HepG2 (cell line): ENCODE data around the gene NANOS1. TPM values are rescaled to one million over a fixed set of nuclear protein-coding genes. Genes with fewer than 3 reads are reported as not detected.
A peak's percentile ranks its signal among the peaks of the same experiment; 100 is the strongest.

Source experiments
- ATAC-seq: fragments of 200-7000 bp; cut with Tn5 transposase; 3 replicates; pipeline ENCODE4 v1.9.1; 2020; ENCODE audit warnings: mild to moderate bottlenecking, moderate library complexity
- BruUV-seq: library from RNA; stranded (reverse); fragments of 400-500 nt; replicated peaks from 2 replicates; lab custom pipeline; 2021; lab: Mats Ljungman, UMichigan
- CTCF ChIA-PET: fragments of 300-600 bp; formaldehyde crosslinking; extraction: SDS; loops from one replicate; lab custom pipeline; 2021; ENCODE audit warnings: low total read pairs, inconsistent platforms, low intra/inter-chr PET ratio; lab: Yijun Ruan, JAX
- POLR2A ChIA-PET: fragments of 350-600 bp; sonication (Branson Sonifier 250); formaldehyde crosslinking; loops from one replicate; lab custom pipeline; 2020; ENCODE audit warnings: antibody characterized with exemption, inconsistent platforms; lab: Yijun Ruan, JAX
- DNase-seq: peaks from one replicate; pipeline ENCODE4 v3.0.0-alpha.2; 2015; ENCODE audit warnings: low spot score
- FAIRE-seq: peaks from 3 replicates; lab custom pipeline; 2011; peaks lifted over from hg19 to GRCh38; lab: Jason Lieb, UNC
- H2AFZ ChIP-seq: one replicate; pipeline ENCODE4 v1.6.1; 2011; ENCODE audit warnings: low read length, inconsistent platforms
- H3K27ac ChIP-seq: fragments of 300-600 bp; 3 replicates; pipeline ENCODE4 v1.8.0; 2011; ENCODE audit warnings: mixed run types, mild to moderate bottlenecking, mixed read lengths, low read length, inconsistent platforms; ENCODE audit not compliant: insufficient read depth; ENCODE audit errors: extremely low read length
- H3K27me3 ChIP-seq, 2 experiments: fragments of 200-600 bp in 1 of 2; 2 replicates in 1 of 2; 3 replicates in 1 of 2; pipeline versions ENCODE4 v1.6.0 to v1.8.0; 2011; ENCODE audit warnings: low read length in 2 of 2, mild to moderate bottlenecking in 2 of 2, moderate library complexity in 2 of 2, inconsistent platforms in 1 of 2; ENCODE audit not compliant: insufficient read depth in 2 of 2, control insufficient read depth in 1 of 2
- H3K36me3 ChIP-seq, 2 experiments: fragments of 200-600 bp in 1 of 2; replicated peaks in 1 of 2; 2 replicates in 1 of 2; 3 replicates in 1 of 2; pipeline versions ENCODE4 v1.5.1 to v1.8.0; 2011; ENCODE audit warnings: low read length in 2 of 2, inconsistent platforms in 1 of 2; ENCODE audit not compliant: insufficient read depth in 2 of 2, control insufficient read depth in 1 of 2
- H3K4me1 ChIP-seq: 2 replicates; pipeline ENCODE4 v1.5.1; 2012; ENCODE audit warnings: low read length, inconsistent platforms; ENCODE audit not compliant: insufficient read depth
- H3K4me2 ChIP-seq: 2 replicates; pipeline ENCODE4 v1.6.0; 2011; ENCODE audit warnings: low read depth, low read length, inconsistent platforms
- H3K4me3 ChIP-seq, 3 experiments: fragments of 200-600 bp in 1 of 3; sonication (generic), shearing (Covaris generic) in 1 of 3; replicated peaks in 1 of 3; 2 replicates each; pipeline ENCODE4 v1.5.1; 2011 to 2016; ENCODE audit warnings: low read length in 3 of 3, inconsistent platforms in 2 of 3, low read depth in 2 of 3, mild to moderate bottlenecking in 2 of 3, control low read depth in 1 of 3, mixed read lengths in 1 of 3; ENCODE audit not compliant: insufficient read depth in 1 of 3
- H3K79me2 ChIP-seq: one replicate; pipeline ENCODE4 v1.6.1; 2011; ENCODE audit warnings: low read length, inconsistent platforms; ENCODE audit not compliant: insufficient read depth
- H3K9ac ChIP-seq: 2 replicates; pipeline ENCODE4 v1.6.0; 2011; ENCODE audit warnings: mild to moderate bottlenecking, low read depth, low read length, inconsistent platforms; ENCODE audit not compliant: insufficient read depth
- H3K9me3 ChIP-seq: 2 replicates; pipeline ENCODE4 v1.5.1; 2012; ENCODE audit warnings: mild to moderate bottlenecking, low read length
- H4K20me1 ChIP-seq: 2 replicates; pipeline ENCODE4 v1.6.0; 2011; ENCODE audit warnings: inconsistent platforms, mild to moderate bottlenecking, low read length, moderate library complexity; ENCODE audit not compliant: insufficient read depth
- CREB1 ChIP-seq, 2 experiments: fragments of 450-650 bp in 1 of 2; IDR thresholded peaks; 2 replicates each; pipeline ENCODE4 v1.6.1; 2016 to 2017; ENCODE audit warnings: control low read depth in 1 of 2, mild to moderate bottlenecking in 1 of 2, missing compliant biosample characterization in 1 of 2, missing genetic modification characterization in 1 of 2
- ESRRA ChIP-seq: sonication (generic); formaldehyde crosslinking; IDR thresholded peaks from 2 replicates; pipeline ENCODE4 v1.5.1; 2020; ENCODE audit warnings: mild to moderate bottlenecking, low read depth, missing genetic modification reagents
- GATA4 ChIP-seq: sonication (generic); IDR thresholded peaks from 2 replicates; pipeline ENCODE4 v1.6.1; 2016; ENCODE audit warnings: antibody characterized with exemption, low read depth, borderline replicate concordance
- LCORL ChIP-seq, 2 experiments: fragments of 450-650 bp in 1 of 2; sonication (generic) in 1 of 2; formaldehyde crosslinking in 1 of 2; IDR thresholded peaks; 2 replicates each; pipeline versions ENCODE4 v1.5.0 to v1.6.1; 2017 to 2020; ENCODE audit warnings: antibody characterized with exemption in 1 of 2, missing genetic modification reagents in 1 of 2
- MAF1 ChIP-seq: sonication (generic); formaldehyde crosslinking; IDR thresholded peaks from 2 replicates; pipeline ENCODE4 v1.5.0; 2020; ENCODE audit warnings: missing genetic modification reagents, borderline replicate concordance
- SAP130 ChIP-seq: IDR thresholded peaks from 2 replicates; pipeline ENCODE4 v1.6.1; 2016; ENCODE audit warnings: low read depth
- STAT5B ChIP-seq: sonication (generic); formaldehyde crosslinking; IDR thresholded peaks from 2 replicates; pipeline ENCODE4 v1.4.0; 2020; ENCODE audit warnings: missing genetic modification reagents
- TBX3 ChIP-seq: fragments of 450-650 bp; IDR thresholded peaks from 2 replicates; pipeline ENCODE4 v1.6.1; 2017; ENCODE audit warnings: antibody characterized with exemption, mild to moderate bottlenecking, inconsistent platforms, borderline replicate concordance
- YY1 ChIP-seq: IDR thresholded peaks from 2 replicates; pipeline ENCODE4 v1.6.1; 2011; ENCODE audit warnings: low read length, low read depth, moderate library complexity, mild to moderate bottlenecking; ENCODE audit not compliant: insufficient read depth, insufficient replicate concordance
- ZBTB7B ChIP-seq: sonication (generic); formaldehyde crosslinking; IDR thresholded peaks from 2 replicates; pipeline ENCODE4 v1.4.0; 2020; ENCODE audit warnings: missing genetic modification reagents
- ZC3H4 ChIP-seq: sonication (generic); formaldehyde crosslinking; IDR thresholded peaks from 2 replicates; pipeline ENCODE4 v1.4.0; 2020; ENCODE audit warnings: missing genetic modification reagents, borderline replicate concordance
- ZNF496 ChIP-seq: sonication (generic); formaldehyde crosslinking; IDR thresholded peaks from 2 replicates; pipeline ENCODE4 v1.8.1; 2023; ENCODE audit warnings: mild to moderate bottlenecking, moderate library complexity, missing genetic modification reagents; ENCODE audit not compliant: insufficient replicate concordance
- ZNF598 ChIP-seq: sonication (generic); formaldehyde crosslinking; IDR thresholded peaks from 2 replicates; pipeline ENCODE4 v1.5.1; 2020; ENCODE audit warnings: mild to moderate bottlenecking, missing genetic modification reagents, borderline replicate concordance
- ZNF720 ChIP-seq: sonication (generic); formaldehyde crosslinking; IDR thresholded peaks from 2 replicates; pipeline ENCODE4 v1.4.0; 2020; ENCODE audit warnings: missing genetic modification reagents
- ZNF782 ChIP-seq: sonication (generic); formaldehyde crosslinking; IDR thresholded peaks from 2 replicates; pipeline ENCODE4 v1.4.0; 2020; ENCODE audit warnings: missing genetic modification reagents, mild to moderate bottlenecking, borderline replicate concordance
- WGBS: methylation state at CpG from one replicate; pipeline ENCODE4 v1.1.6; 2017; ENCODE audit warnings: low lambda C conversion rate; 5-methylcytosine and 5-hydroxymethylcytosine counted together
- in situ Hi-C: cut with HindIII; loops from 2 replicates; pipeline ENCODE4 v1.10.0; 2017; ENCODE audit warnings: low pct_unique_long_range_greater_than_20kb; ENCODE audit not compliant: extremely low pct_ligation_motif_present
- intact Hi-C: fragments of 100-400 bp; cut with micrococcal nuclease; formaldehyde crosslinking; loops from one replicate; pipeline ENCODE4 v1.10.0; 2022; ENCODE audit not compliant: unreplicated experiment
- polyA plus RNA-seq, 8 experiments: library from polyadenylated mRNA; depleted of rRNA in 3 of 8; stranded (reverse) in 7 of 8; unstranded in 1 of 8; fragments of >200 nt; fragmentation: Illumina TruSeq in 4 of 8; extraction: Trizol in 4 of 8; gene quantifications; 2 replicates each; pipeline versions ENCODE4 v1.2.1 to v1.2.3, GENCODE V29; 2011 to 2016; ENCODE audit warnings: low read depth in 4 of 8, missing spikeins in 1 of 8, mixed read lengths in 1 of 8; ENCODE audit not compliant: insufficient read depth in 1 of 8
- total RNA-seq, 5 experiments: library from RNA; depleted of rRNA; stranded (reverse); fragments of >200 nt; fragmentation: Illumina TruSeq; extraction: Trizol; gene quantifications; 2 replicates each; pipeline ENCODE4 v1.2.3, GENCODE V29; 2016; ENCODE audit warnings: low read depth in 1 of 5
- TF ChIP-seq, protein P1 (sequence below): sonication (generic); formaldehyde crosslinking; IDR thresholded peaks from 2 replicates; pipeline ENCODE4 v1.4.0; 2020; ENCODE audit warnings: mild to moderate bottlenecking, missing genetic modification reagents
- TF ChIP-seq, protein P2 (sequence below): sonication (generic); formaldehyde crosslinking; IDR thresholded peaks from 2 replicates; pipeline ENCODE4 v1.8.0; 2022; ENCODE audit warnings: missing genetic modification reagents, mild to moderate bottlenecking, inconsistent platforms, borderline replicate concordance
- TF ChIP-seq, protein P3 (sequence below): sonication (generic); formaldehyde crosslinking; conservative IDR thresholded peaks from 2 replicates; pipeline ENCODE4 v1.4.0; 2020; ENCODE audit warnings: missing genetic modification reagents

The NANOS1 gene
- total and polyA plus RNA-seq, 2 of the 13 experiments (the other 11 are each of a cell fraction or from before 2014, with no cell fraction given) = 1.7 to 2.2 TPM

DNA sequence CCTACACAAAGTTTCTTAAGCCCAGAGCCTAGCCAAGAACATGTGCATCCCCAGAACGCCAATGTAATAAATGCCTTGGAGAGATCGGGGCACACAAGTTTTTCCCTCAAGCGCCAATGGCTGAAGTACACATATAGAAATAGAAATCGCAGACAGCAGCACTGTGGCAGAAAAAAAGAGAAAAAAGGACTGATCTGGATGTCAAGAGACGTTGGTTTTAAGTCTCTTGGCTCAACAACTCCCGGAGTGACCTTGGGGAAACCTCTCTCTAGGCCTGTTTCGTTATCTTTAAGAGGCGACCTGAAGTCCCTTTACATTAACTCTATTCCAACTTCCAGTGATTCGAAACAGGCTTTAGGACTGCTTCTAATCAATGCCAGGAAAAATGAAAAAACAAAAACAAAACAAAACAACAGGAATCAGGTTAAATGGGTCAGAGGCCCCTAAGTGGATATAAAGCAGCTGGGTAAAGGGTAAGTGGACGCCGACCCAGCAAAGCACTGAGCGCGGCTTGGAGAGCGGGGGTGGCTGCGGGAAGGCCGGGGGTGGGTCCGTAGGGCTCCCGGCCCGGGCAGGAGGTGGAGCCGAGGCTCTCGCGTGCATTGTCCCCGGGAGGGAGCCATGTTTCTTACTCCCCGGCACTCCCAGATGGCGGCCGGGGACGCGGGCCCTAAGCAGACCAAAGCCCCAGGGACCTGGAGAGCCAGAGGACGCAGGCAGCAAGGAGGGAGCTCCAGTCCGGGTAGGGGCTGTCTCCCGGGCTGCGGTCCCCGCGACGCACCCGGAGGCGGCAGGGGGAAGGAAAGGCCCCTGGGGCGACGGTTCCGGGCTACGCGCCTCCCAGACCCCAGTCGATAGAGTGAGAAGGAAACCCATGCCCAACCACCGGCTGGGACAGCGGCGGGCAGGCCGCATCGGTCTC, 50.3 kb downstream of the NANOS1 start:
- peaks cover 61% of the 10 kb centered on the region for H3K79me2 ChIP-seq
- peaks cover 51% of the 10 kb centered on the region for H4K20me1 ChIP-seq
- no TSS peak for BruUV-seq
- H3K9me3 ChIP-seq = no peaks in the 10 kb centered on the region
- intact Hi-C loops = loop anchor here (2.0 to 10.0 kb wide), 3 partner anchors 41 to 95 kb away; partner anchors contain the start of gene PRDX3
- FAIRE-seq (no peak), DNase-seq (peak; percentile 46), ATAC-seq (peak; percentile 85)
- H3K27ac ChIP-seq = peak overlapping the region; percentile 94
- no peak overlapping the region for H2AFZ ChIP-seq
- H3K27me3 ChIP-seq = no peaks in the 10 kb centered on the region; a peak in 1 of 5 replicates
- in situ Hi-C loops = loop anchor here (5.0 kb wide), 1 partner anchor 48 kb away; no protein-coding TSS in a partner anchor
- H3K4me3 ChIP-seq = peak overlapping the region; percentile 79 to 99 (median 90)
- POLR2A ChIA-PET = interaction anchor here (0.6 to 3.3 kb wide), 7 partner anchors 16 to 86 kb away, joined by 3 to 26 read pairs (median 5); partner anchors contain the start of genes DENND10 and SFXN4
- H3K4me2 ChIP-seq = peak overlapping the region; percentile 83
- no peaks in the 10 kb centered on the region; a peak in 2 of 5 replicates for H3K36me3 ChIP-seq
- WGBS = 1% methylated on average over 15 of the region's 48 CpGs
- peaks cover 48% of the 10 kb centered on the region for H3K4me1 ChIP-seq
- CTCF ChIA-PET = no interaction called here
- H3K9ac ChIP-seq = peak overlapping the region; percentile 95
- TF ChIP-seq ESRRA (CRISPR knock-in tag) = no peak
- TF ChIP-seq ZC3H4 = 0 out of 2 replicates have a peak, but pooled peaks have one; percentile 11
- peak; percentile 6; the same call in 1 of the 2 replicates for TF ChIP-seq SAP130 (CRISPR knock-in tag)
- no peak for TF ChIP-seq ZNF720 (CRISPR knock-in tag)
- TF ChIP-seq TBX3 = no peak
- no peak for TF ChIP-seq GATA4
- no peak for TF ChIP-seq STAT5B (CRISPR knock-in tag)
- 0 out of 2 replicates have a peak, but pooled peaks have one; percentile 18 for TF ChIP-seq ZNF782
- TF ChIP-seq, protein P1, sequence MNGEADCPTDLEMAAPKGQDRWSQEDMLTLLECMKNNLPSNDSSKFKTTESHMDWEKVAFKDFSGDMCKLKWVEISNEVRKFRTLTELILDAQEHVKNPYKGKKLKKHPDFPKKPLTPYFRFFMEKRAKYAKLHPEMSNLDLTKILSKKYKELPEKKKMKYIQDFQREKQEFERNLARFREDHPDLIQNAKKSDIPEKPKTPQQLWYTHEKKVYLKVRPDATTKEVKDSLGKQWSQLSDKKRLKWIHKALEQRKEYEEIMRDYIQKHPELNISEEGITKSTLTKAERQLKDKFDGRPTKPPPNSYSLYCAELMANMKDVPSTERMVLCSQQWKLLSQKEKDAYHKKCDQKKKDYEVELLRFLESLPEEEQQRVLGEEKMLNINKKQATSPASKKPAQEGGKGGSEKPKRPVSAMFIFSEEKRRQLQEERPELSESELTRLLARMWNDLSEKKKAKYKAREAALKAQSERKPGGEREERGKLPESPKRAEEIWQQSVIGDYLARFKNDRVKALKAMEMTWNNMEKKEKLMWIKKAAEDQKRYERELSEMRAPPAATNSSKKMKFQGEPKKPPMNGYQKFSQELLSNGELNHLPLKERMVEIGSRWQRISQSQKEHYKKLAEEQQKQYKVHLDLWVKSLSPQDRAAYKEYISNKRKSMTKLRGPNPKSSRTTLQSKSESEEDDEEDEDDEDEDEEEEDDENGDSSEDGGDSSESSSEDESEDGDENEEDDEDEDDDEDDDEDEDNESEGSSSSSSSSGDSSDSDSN = peak; percentile 75; the same call in 1 of the 2 replicates
- no peak for TF ChIP-seq LCORL (IDR thresholded peaks at IDR 0.05)
- peak; percentile 15; the same call in 1 of the 2 replicates for TF ChIP-seq LCORL (CRISPR knock-in tag; IDR thresholded peaks at IDR 0.05)
- TF ChIP-seq YY1 = peak; percentile 89
- TF ChIP-seq ZNF496 (CRISPR knock-in tag) = no peak
- TF ChIP-seq, protein P2, sequence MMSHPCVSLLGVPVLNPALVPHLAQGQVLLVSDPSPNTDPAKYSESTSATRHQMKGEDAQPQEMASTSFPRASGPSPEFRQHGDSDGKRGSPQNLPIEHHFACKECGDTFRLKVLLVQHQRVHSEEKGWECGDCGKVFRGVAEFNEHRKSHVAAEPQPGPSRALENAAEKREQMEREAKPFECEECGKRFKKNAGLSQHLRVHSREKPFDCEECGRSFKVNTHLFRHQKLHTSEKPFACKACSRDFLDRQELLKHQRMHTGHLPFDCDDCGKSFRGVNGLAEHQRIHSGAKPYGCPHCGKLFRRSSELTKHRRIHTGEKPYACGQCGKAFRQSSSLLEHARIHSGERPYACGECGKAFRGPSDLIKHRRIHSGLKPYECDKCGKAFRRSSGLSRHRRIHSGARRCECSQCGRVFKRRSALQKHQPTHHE (CRISPR knock-in tag) = no peak
- 0 out of 2 replicates have a peak, but pooled peaks have one; percentile 10 for TF ChIP-seq MAF1 (CRISPR knock-in tag)
- TF ChIP-seq ZNF598 (CRISPR knock-in tag) = no peak
- TF ChIP-seq, protein P3, sequence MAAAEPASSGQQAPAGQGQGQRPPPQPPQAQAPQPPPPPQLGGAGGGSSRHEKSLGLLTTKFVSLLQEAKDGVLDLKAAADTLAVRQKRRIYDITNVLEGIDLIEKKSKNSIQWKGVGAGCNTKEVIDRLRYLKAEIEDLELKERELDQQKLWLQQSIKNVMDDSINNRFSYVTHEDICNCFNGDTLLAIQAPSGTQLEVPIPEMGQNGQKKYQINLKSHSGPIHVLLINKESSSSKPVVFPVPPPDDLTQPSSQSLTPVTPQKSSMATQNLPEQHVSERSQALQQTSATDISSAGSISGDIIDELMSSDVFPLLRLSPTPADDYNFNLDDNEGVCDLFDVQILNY (CRISPR knock-in tag) = peak; percentile 60; the same call in 1 of the 2 replicates
- no peak for TF ChIP-seq CREB1 (IDR thresholded peaks at IDR 0.05)
- no peak for TF ChIP-seq CREB1 (CRISPR knock-in tag; IDR thresholded peaks at IDR 0.05)
- TF ChIP-seq ZBTB7B (CRISPR knock-in tag) = no peak
